Measurements from ENCODE around the gene CFAP90.

GRCh38 chr5:7849681-7850394, 1.1 kb downstream of the CFAP90 start:
- TF ChIP-seq CTCF (IDR thresholded peaks at IDR 0.05), result no peak
- no peak for TF ChIP-seq POLR2AphosphoS5 (IDR thresholded peaks at IDR 0.05)

All from sigmoid colon (tissue), 4 donors.